ENCODE results near the gene TTC24.
"Not testable (repeated sequence)": the region's sequence is repeated elsewhere in the genome, so short reads cannot be mapped to it uniquely, and the experiment has no call there.

TTC24 gene

DNA sequence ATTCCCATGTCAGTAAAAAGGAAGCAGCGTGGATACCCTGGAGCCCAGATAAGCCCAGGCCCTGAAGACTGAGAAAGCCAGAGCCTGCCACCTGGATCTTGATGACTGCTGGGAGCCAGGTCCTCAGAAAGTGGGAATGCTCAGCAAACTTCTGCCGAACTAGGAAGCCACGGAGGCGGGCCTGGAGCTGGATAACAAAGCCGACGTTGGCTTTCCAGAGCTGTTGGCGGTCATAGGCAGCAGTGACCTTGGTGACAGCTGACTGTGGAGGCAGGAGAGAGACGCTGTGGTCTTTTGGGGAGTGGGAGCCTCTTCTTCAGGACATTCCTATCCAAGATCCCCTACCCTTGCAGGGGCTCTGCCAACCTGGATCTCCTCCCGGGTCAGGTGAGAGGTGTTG is 31.5 kb upstream of the TTC24 start:
- TF ChIP-seq, protein P1, sequence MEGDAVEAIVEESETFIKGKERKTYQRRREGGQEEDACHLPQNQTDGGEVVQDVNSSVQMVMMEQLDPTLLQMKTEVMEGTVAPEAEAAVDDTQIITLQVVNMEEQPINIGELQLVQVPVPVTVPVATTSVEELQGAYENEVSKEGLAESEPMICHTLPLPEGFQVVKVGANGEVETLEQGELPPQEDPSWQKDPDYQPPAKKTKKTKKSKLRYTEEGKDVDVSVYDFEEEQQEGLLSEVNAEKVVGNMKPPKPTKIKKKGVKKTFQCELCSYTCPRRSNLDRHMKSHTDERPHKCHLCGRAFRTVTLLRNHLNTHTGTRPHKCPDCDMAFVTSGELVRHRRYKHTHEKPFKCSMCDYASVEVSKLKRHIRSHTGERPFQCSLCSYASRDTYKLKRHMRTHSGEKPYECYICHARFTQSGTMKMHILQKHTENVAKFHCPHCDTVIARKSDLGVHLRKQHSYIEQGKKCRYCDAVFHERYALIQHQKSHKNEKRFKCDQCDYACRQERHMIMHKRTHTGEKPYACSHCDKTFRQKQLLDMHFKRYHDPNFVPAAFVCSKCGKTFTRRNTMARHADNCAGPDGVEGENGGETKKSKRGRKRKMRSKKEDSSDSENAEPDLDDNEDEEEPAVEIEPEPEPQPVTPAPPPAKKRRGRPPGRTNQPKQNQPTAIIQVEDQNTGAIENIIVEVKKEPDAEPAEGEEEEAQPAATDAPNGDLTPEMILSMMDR (conservative IDR thresholded peaks at IDR 0.05; ENCODE audit: low read depth, low read length): no peak
- H3K4me3 ChIP-seq (ENCODE audit: low read depth, low read length): no peak overlapping the region
- DNase-seq (ENCODE audit: low read depth): no peak

DNA sequence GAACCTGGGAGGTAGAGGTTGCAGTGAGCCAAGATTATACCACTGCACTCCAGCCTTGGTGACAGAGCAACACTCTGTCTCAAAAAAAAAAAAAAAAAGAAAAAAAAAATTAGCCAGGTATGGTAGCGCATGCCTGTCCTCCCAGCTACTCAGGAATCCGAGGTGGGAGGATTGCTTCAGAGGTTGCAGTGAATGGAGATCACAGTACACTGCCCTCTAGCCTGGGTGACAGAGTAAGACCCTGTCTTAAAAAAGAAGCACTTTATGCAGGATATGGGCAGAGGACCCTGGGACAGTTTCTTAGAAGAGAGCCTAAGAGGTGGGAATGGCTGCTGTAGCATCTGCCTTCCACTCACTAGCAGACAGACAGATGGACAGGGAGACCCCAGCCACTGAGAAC is 30.1 kb upstream of the TTC24 start:
- no peak for DNase-seq (ENCODE audit: low read depth)
- no peak overlapping the region for H3K4me3 ChIP-seq (ENCODE audit: low read depth, low read length)
- TF ChIP-seq, protein P1 (conservative IDR thresholded peaks at IDR 0.05; ENCODE audit: low read depth, low read length): no peak

DNA sequence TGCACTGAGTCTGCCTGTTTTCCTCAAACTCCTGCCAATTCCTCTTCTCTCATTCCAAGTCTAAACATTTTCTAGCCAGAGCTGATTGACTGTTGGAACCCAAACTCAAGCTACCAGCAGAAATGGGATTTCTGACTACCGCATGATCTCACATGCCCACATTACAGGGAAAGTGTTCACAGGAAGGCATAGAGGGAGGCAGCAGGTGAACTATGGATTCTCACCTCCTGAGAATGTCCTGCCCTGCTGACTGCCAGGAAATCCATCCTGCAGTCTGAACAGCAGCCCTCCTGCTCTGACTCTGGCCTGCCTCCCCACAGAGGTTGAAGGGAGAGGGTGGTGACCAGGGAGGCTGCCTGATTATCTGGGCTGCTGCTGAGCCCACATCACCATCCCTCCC is 29.7 kb upstream of the TTC24 start:
- no peak for DNase-seq (ENCODE audit: low read depth)
- H3K4me3 ChIP-seq (ENCODE audit: low read depth, low read length): no peak overlapping the region
- TF ChIP-seq, protein P1 (conservative IDR thresholded peaks at IDR 0.05; ENCODE audit: low read depth, low read length): no peak

DNA sequence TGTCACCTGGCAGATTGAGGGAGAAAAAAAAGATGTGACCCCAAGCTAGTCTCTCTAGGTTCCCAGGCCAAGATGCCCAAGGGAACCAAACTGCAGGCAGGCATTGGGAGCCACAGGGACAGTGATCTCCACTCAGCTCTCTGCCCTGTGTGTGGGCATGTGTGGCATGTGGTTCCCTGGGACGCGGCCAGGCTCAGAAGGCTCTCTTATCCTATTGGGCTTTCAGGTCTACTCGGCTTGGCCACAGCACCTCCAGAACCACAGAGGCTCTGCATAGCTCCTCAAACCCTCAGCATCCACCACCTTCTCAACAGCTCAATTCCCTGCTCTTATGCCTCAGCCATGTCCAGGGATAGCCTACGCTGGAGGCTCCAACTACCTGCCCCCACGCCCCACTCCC is 29.2 kb upstream of the TTC24 start:
- no peak for DNase-seq (ENCODE audit: low read depth)

DNA sequence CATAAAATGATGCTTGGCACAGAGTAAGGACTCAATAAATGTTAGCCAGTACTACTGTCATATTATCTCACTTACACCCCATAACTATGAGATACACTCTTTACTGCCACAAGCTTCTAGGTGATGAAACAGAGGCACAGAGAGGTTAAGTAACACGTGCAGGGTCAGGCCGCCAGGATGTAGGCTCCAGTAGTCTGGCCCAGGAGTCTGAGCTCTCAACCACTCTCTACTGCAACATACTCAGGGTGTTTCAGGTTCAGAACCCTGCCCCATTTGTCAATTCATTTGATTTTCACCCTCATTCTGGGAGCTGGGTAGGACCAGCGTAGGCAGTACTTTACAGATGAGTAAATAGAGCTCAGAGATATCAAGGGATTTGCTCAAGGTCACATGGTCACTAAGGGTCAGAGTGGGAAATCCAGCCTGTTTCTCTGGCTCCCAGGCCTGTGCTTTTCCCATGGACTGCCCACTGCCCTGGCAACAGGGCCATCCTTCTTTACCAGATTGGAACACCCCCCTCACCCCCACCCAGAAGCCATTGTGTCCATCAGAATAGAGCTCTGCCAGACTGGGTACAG is 28.4 kb upstream of the TTC24 start:
- TF ChIP-seq, protein P1 (conservative IDR thresholded peaks at IDR 0.05; ENCODE audit: low read depth, low read length): no peak

More for the DNA sequence above, 29.2 kb upstream of the TTC24 start:
- TF ChIP-seq, protein P1 (conservative IDR thresholded peaks at IDR 0.05; ENCODE audit: low read depth, low read length): no peak
- H3K4me3 ChIP-seq (ENCODE audit: low read depth, low read length): no peak overlapping the region

DNA sequence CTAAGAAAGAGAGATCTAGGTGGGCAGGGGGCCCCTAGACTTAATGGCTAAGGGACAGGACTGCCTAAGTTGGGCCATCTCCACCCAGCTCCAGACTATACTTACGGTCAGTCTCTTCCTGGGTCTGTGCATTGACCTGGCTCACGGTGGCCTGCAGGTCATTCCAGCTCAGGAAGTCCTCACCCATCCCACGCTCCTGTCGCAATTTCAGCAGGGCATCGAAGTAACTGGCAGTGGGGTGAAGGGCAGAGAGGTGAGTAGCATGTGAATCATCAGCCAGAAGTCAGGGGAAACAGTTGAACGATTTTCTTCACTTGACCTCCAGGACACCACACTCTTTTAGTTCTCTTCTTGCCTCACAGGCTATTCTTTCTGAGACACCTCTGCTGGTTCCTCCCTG is 27.7 kb upstream of the TTC24 start:
- DNase-seq (ENCODE audit: low read depth): no peak
- TF ChIP-seq, protein P1 (conservative IDR thresholded peaks at IDR 0.05; ENCODE audit: low read depth, low read length): no peak
- H3K4me3 ChIP-seq (ENCODE audit: low read depth, low read length): no peak overlapping the region

More for the DNA sequence above, 28.4 kb upstream of the TTC24 start:
- no peak for DNase-seq (ENCODE audit: low read depth)
- H3K4me3 ChIP-seq (ENCODE audit: low read depth, low read length): no peak overlapping the region

DNA sequence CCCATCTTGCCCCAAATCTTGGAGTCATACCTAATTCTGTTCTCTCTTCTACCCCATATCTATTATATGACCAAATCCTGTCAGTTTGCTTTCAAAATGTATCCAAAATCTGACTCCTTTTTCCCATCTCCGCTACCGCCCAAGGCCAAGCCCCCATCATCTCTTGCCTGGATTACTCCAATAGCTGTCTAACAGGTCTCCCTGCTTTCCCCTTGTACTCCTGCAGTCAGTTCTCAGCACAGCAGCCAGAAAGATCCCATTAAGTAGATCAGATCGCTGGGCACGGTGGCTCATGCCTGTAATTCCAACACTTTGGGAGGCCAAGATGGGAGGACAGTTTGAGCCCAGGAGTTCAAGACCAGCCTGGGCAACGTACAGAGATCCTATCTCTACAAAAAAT is 27.0 kb upstream of the TTC24 start:
- H3K4me3 ChIP-seq (ENCODE audit: low read depth, low read length): no peak overlapping the region
- TF ChIP-seq, protein P1 (conservative IDR thresholded peaks at IDR 0.05; ENCODE audit: low read depth, low read length): no peak
- no peak for DNase-seq (ENCODE audit: low read depth)

DNA sequence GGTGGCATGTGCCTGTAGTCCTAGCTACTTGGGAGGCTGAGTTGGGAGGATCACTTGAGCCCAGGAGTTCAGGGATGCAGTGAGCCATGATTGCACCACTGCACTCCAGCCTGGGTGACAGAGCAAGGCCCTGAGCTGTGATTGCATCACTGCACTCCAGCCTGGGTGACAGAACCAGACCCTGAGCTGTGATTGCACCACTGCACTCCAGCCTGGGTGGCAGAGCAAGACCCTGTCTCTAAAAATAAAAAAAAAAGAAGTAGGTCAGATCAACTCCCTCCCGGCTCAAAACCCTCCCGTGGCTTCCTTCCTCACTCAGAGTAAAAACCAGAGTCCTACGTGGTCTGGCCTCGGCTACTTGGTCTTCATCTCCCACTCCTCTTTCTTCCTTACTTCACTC is 26.6 kb upstream of the TTC24 start:
- not testable (repeated sequence) for DNase-seq (ENCODE audit: low read depth); H3K4me3 ChIP-seq (ENCODE audit: low read depth, low read length)

Data from choroid plexus epithelial cell (primary cell).